Body of pancreas (tissue), 4 donors: ENCODE results near the gene ARHGAP12.

Experiments used
- CTCF ChIP-seq, 7 experiments: fragments of 450-650 bp in 4 of 7; fragments of 200-600 bp in 3 of 7; sonication (generic) in 3 of 7; IDR thresholded peaks; one replicate each; pipeline ENCODE4 v1.5.1; 2016 to 2019; ENCODE audit warnings: antibody characterized with exemption in 7 of 7
- POLR2A ChIP-seq, 3 donors: fragments of 450-650 bp; IDR thresholded peaks; one replicate each; pipeline ENCODE4 v1.6.1; 2016; ENCODE audit warnings: antibody characterized with exemption in 3 of 3, mild to moderate bottlenecking in 2 of 3

DNA sequence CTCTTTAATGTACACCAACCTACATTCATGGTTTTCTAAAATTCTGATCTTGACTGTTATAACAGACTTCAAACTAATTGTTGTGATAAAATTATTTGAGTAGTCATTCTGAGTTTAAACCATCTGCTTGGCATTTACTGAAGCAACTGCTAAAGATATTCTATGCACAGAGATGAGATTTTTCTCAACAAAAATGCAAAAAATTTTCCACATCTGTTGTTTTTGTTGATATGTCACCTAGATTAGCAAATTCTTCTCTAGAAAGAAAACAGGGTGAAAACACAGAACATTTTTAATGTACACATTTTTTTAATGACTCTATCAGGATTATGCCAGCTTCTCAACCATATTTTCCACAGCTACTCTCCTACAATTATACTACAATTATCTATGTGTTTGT, 42.7 kb downstream of the ARHGAP12 start:
- no peak for TF ChIP-seq CTCF (IDR thresholded peaks at IDR 0.05)
- no peak for TF ChIP-seq POLR2A (IDR thresholded peaks at IDR 0.05)
